HG02763 (cell line): ENCODE data around the gene TOMT.

Experiments used
- ATAC-seq: cut with Tn5 transposase; IDR thresholded peaks from one replicate; pipeline ENCODE4 v1.9.1; 2021; ENCODE audit warnings: mild to moderate bottlenecking, moderate library complexity; ENCODE audit not compliant: unreplicated experiment

TOMT gene

GRCh38 chr11:72085621-72086351 is 19.9 kb upstream of the TOMT start:
- ATAC-seq, result no peak

GRCh38 chr11:72088076-72088808 is 17.5 kb upstream of the TOMT start:
- ATAC-seq, result no peak

GRCh38 chr11:72091292-72091691 is 14.4 kb upstream of the TOMT start:
- no peak for ATAC-seq

- ATAC-seq, result no peak
Measured at GRCh38 chr11:72098741-72099140, 7.0 kb upstream of the TOMT start.

GRCh38 chr11:72100009-72100408 is 5.7 kb upstream of the TOMT start:
- ATAC-seq, result no peak

- ATAC-seq, result no peak
Measured at GRCh38 chr11:72100462-72100861, 5.3 kb upstream of the TOMT start.

GRCh38 chr11:72102162-72102561 is 3.6 kb upstream of the TOMT start:
- no peak for ATAC-seq

GRCh38 chr11:72102631-72102945 is 3.1 kb upstream of the TOMT start:
- ATAC-seq, result no peak

GRCh38 chr11:72102946-72103753 is 2.6 kb upstream of the TOMT start, which contains the start of gene LAMTOR1:
LAMTOR1 (minus strand) TSS chr11:72103297; CDS start chr11:72103224, 73 bp downstream.
- peak; percentile 86 for ATAC-seq

- ATAC-seq, result no peak
Measured at GRCh38 chr11:72103754-72104167, 2.0 kb upstream of the TOMT start.

- no peak for ATAC-seq
Measured at GRCh38 chr11:72111300-72112142, 5.8 kb downstream of the TOMT start.

- peak; percentile 90 for ATAC-seq
Measured at GRCh38 chr11:72112143-72112977, 6.6 kb downstream of the TOMT start, which contains the start of gene ANAPC15. ANAPC15 (minus strand) TSS chr11:72112695; CDS start chr11:72111276, 1,419 bp downstream.

- ATAC-seq, result no peak
Measured at GRCh38 chr11:72112978-72113808, 7.5 kb downstream of the TOMT start.

GRCh38 chr11:72114570-72114969 is 8.8 kb downstream of the TOMT start:
- ATAC-seq, result no peak

GRCh38 chr11:72116019-72116755 is 10.5 kb downstream of the TOMT start:
- no peak for ATAC-seq

GRCh38 chr11:72119198-72119597 is 13.5 kb downstream of the TOMT start:
- ATAC-seq, result no peak

GRCh38 chr11:72120930-72121329 is 15.2 kb downstream of the TOMT start:
- no peak for ATAC-seq

GRCh38 chr11:72122607-72123006 is 16.9 kb downstream of the TOMT start:
- no peak for ATAC-seq
